AG04450 (cell line): ENCODE data around the gene IQCE. TPM values are rescaled to one million over a fixed set of nuclear protein-coding genes. Genes with fewer than 3 reads are reported as not detected.
A peak's percentile ranks its signal among the peaks of the same experiment; 100 is the strongest.

ENCODE experiments used
- CTCF ChIA-PET: fragments of 300-600, 350-600 bp; formaldehyde crosslinking; extraction: SDS; loops from one replicate; lab custom pipeline; 2022; ENCODE audit warnings: antibody characterized with exemption, inconsistent platforms; lab: Charles Lee
- POLR2A ChIA-PET: fragments of 350-600 bp; formaldehyde crosslinking; extraction: SDS; loops from one replicate; lab custom pipeline; 2021; ENCODE audit warnings: antibody characterized with exemption, inconsistent platforms; lab: Yijun Ruan, JAX
- DNase-seq: peaks from one replicate; pipeline ENCODE4 v3.0.0-alpha.2; 2011; ENCODE audit warnings: low read depth, low spot score
- H3K27ac ChIP-seq: one replicate; pipeline ENCODE4 v1.5.1; 2012; ENCODE audit warnings: low read depth, low read length, control low read depth
- H3K27me3 ChIP-seq: one replicate; pipeline ENCODE4 v1.6.0; 2012; ENCODE audit warnings: low read length; ENCODE audit not compliant: control insufficient read depth, insufficient read depth
- H3K4me3 ChIP-seq: 2 replicates; pipeline ENCODE4 v1.5.1; 2011; ENCODE audit warnings: mild to moderate bottlenecking, low read depth, low read length, control low read depth
- H3K9me3 ChIP-seq: 2 replicates; pipeline ENCODE4 v1.5.1; 2012; ENCODE audit warnings: low read length; ENCODE audit not compliant: control insufficient read depth, insufficient read depth
- CTCF ChIP-seq: IDR thresholded peaks from 2 replicates; pipeline ENCODE4 v1.5.1; 2011; ENCODE audit warnings: low read depth, low read length, control low read depth, inconsistent platforms
- polyA plus RNA-seq: library from polyadenylated mRNA; depleted of rRNA; stranded (reverse); fragments of >200 nt; gene quantifications from 2 replicates; pipeline ENCODE4 v1.2.3, GENCODE V29; 2011

The IQCE gene
- polyA plus RNA-seq, 1 experiment: 6.8 TPM

GRCh38 chr7:2627258-2628129 lies 68.7 kb downstream of the IQCE start:
- no peak for TF ChIP-seq CTCF
- H3K27ac ChIP-seq: peak overlapping the region; percentile 52
- no peak overlapping the region for H3K4me3 ChIP-seq
- POLR2A ChIA-PET: no interaction called here
- CTCF ChIA-PET: no interaction called here
- no peaks in the 10 kb centered on the region; the same call in 1 of the 2 replicates for H3K9me3 ChIP-seq
- DNase-seq: no peak
- no peaks in the 10 kb centered on the region for H3K27me3 ChIP-seq

GRCh38 chr7:2628130-2628482 lies 69.3 kb downstream of the IQCE start:
- Histone ChIP-seq H3K9me3 (no peaks in the 10 kb centered on the region; the same call in 1 of the 2 replicates), H3K27me3 (no peaks in the 10 kb centered on the region), H3K27ac (no peak overlapping the region), H3K4me3 (no peak overlapping the region)
- ChIA-PET CTCF (no interaction called here), POLR2A (interaction anchor here (0.7 kb wide), 1 partner anchor 9 kb away, joined by 3 read pairs; no protein-coding TSS in a partner anchor)
- no peak for TF ChIP-seq CTCF
- no peak for DNase-seq

GRCh38 chr7:2628891-2629290 lies 70.1 kb downstream of the IQCE start:
- DNase-seq: no peak
- H3K9me3 ChIP-seq: no peaks in the 10 kb centered on the region; the same call in 1 of the 2 replicates
- ChIA-PET CTCF (no interaction called here), POLR2A (interaction anchor here (0.7 kb wide), 1 partner anchor 10 kb away, joined by 3 read pairs; no protein-coding TSS in a partner anchor)
- H3K27me3 ChIP-seq: no peaks in the 10 kb centered on the region
- no peak for TF ChIP-seq CTCF
- H3K27ac ChIP-seq: no peak overlapping the region
- H3K4me3 ChIP-seq: no peak overlapping the region

- no peaks in the 10 kb centered on the region; the same call in 1 of the 2 replicates for H3K9me3 ChIP-seq
- CTCF ChIA-PET: no interaction called here
- no peak for DNase-seq
- no peak for TF ChIP-seq CTCF
- POLR2A ChIA-PET: no interaction called here
- H3K27me3 ChIP-seq: no peaks in the 10 kb centered on the region
- no peak overlapping the region for H3K27ac ChIP-seq
- no peak overlapping the region for H3K4me3 ChIP-seq
These were observed 71.2 kb downstream of the IQCE start for GRCh38 chr7:2629746-2630681.
